Progenitor cell of endocrine pancreas (in vitro differentiated cells): ENCODE results near the gene TMEM145. TPM values are rescaled to one million over a fixed set of nuclear protein-coding genes. Genes with fewer than 3 reads are reported as not detected.

Source experiments
- DNase-seq: peaks from one replicate; pipeline ENCODE4 v3.0.0; 2021; ENCODE audit warnings: low spot score; ENCODE audit not compliant: unreplicated experiment
- H3K27ac Mint-ChIP-seq: 2 replicates; pipeline ENCODE4 v1.8.0; 2021; ENCODE audit warnings: mild to moderate bottlenecking, moderate library complexity, mixed read lengths
- H3K27me3 Mint-ChIP-seq: 2 replicates; pipeline ENCODE4 v1.8.0; 2021; ENCODE audit warnings: mixed read lengths
- H3K36me3 Mint-ChIP-seq: 2 replicates; pipeline ENCODE4 v1.8.0; 2022; ENCODE audit warnings: mixed read lengths; ENCODE audit not compliant: insufficient read depth
- H3K4me1 Mint-ChIP-seq: 2 replicates; pipeline ENCODE4 v1.8.0; 2021; ENCODE audit warnings: low read depth, mixed read lengths
- H3K4me3 Mint-ChIP-seq: 2 replicates; pipeline ENCODE4 v1.8.0; 2021; ENCODE audit warnings: low read depth, mild to moderate bottlenecking, moderate library complexity, mixed read lengths
- H3K9me3 Mint-ChIP-seq: 2 replicates; pipeline ENCODE4 v1.8.0; 2021; ENCODE audit warnings: low read depth, mixed read lengths
- CTCF ChIP-seq: fragments of 200-600 bp; sonication (generic); IDR thresholded peaks from one replicate; pipeline ENCODE4 v1.5.0; 2021; ENCODE audit warnings: antibody characterized with exemption, mild to moderate bottlenecking; ENCODE audit not compliant: unreplicated experiment
- total RNA-seq: library from RNA; stranded (reverse); gene quantifications from 2 replicates; pipeline ENCODE4 v1.2.1, GENCODE V29; 2021

Gene TMEM145
- total RNA-seq, 1 donor from 2014 or later = 1.9 TPM

- no peaks in the 10 kb centered on the region for H3K27me3 Mint-ChIP-seq
- peaks cover 17% of the 10 kb centered on the region for H3K36me3 Mint-ChIP-seq
- H3K9me3 Mint-ChIP-seq = no peaks in the 10 kb centered on the region
- H3K4me1 Mint-ChIP-seq = no peaks in the 10 kb centered on the region
- H3K27ac Mint-ChIP-seq = no peak overlapping the region
- no peak for TF ChIP-seq CTCF
- no peak for DNase-seq
- no peak overlapping the region for H3K4me3 Mint-ChIP-seq
These were observed 39.5 kb downstream of the TMEM145 start for GRCh38 chr19:42352301-42353259.

- no peaks in the 10 kb centered on the region for H3K4me1 Mint-ChIP-seq
- H3K9me3 Mint-ChIP-seq = no peaks in the 10 kb centered on the region
- no peaks in the 10 kb centered on the region for H3K27me3 Mint-ChIP-seq
- no peak overlapping the region for H3K4me3 Mint-ChIP-seq
- peaks cover 17% of the 10 kb centered on the region for H3K36me3 Mint-ChIP-seq
- no peak overlapping the region for H3K27ac Mint-ChIP-seq
- no peak for TF ChIP-seq CTCF
- no peak for DNase-seq
These were observed 40.4 kb downstream of the TMEM145 start for GRCh38 chr19:42353341-42354015.

GRCh38 chr19:42355896-42356295 lies 42.8 kb downstream of the TMEM145 start:
- H3K4me1 Mint-ChIP-seq = peaks cover under 1% of the 10 kb centered on the region
- H3K36me3 Mint-ChIP-seq = peaks cover 15% of the 10 kb centered on the region
- no peak for TF ChIP-seq CTCF
- no peak overlapping the region for H3K27ac Mint-ChIP-seq
- no peaks in the 10 kb centered on the region for H3K9me3 Mint-ChIP-seq
- H3K4me3 Mint-ChIP-seq = no peak overlapping the region
- H3K27me3 Mint-ChIP-seq = no peaks in the 10 kb centered on the region
- no peak for DNase-seq

- Mint-ChIP-seq H3K4me3 (no peak overlapping the region), H3K27me3 (no peaks in the 10 kb centered on the region), H3K36me3 (peaks cover 18% of the 10 kb centered on the region), H3K4me1 (peaks cover 1% of the 10 kb centered on the region), H3K27ac (no peak overlapping the region), H3K9me3 (no peaks in the 10 kb centered on the region)
- no peak for DNase-seq
- TF ChIP-seq CTCF = no peak
These were observed 43.6 kb downstream of the TMEM145 start for GRCh38 chr19:42356686-42357085.

GRCh38 chr19:42357290-42357689 lies 44.2 kb downstream of the TMEM145 start:
- peaks cover 16% of the 10 kb centered on the region for H3K36me3 Mint-ChIP-seq
- no peaks in the 10 kb centered on the region for H3K9me3 Mint-ChIP-seq
- no peaks in the 10 kb centered on the region for H3K27me3 Mint-ChIP-seq
- no peak for DNase-seq
- no peak overlapping the region for H3K27ac Mint-ChIP-seq
- peaks cover 1% of the 10 kb centered on the region for H3K4me1 Mint-ChIP-seq
- no peak overlapping the region for H3K4me3 Mint-ChIP-seq
- no peak for TF ChIP-seq CTCF
